Type B pancreatic cell (in vitro differentiated cells): ENCODE data around the gene OR2AT4. TPM values are rescaled to one million over a fixed set of nuclear protein-coding genes. Genes with fewer than 3 reads are reported as not detected.

Experiments
- DNase-seq: peaks from one replicate; pipeline ENCODE4 v3.0.0; 2021; ENCODE audit warnings: mixed read lengths; ENCODE audit not compliant: unreplicated experiment; ENCODE audit errors: extremely low spot score
- H3K27ac Mint-ChIP-seq: 2 replicates; pipeline ENCODE4 v1.8.0; 2021; ENCODE audit warnings: mild to moderate bottlenecking, mixed read lengths
- H3K27me3 Mint-ChIP-seq: 2 replicates; pipeline ENCODE4 v1.8.0; 2021; ENCODE audit warnings: mixed read lengths
- H3K36me3 Mint-ChIP-seq: 2 replicates; pipeline ENCODE4 v1.8.0; 2021; ENCODE audit warnings: mixed read lengths
- H3K4me1 Mint-ChIP-seq: one replicate; pipeline ENCODE4 v1.8.0; 2021; ENCODE audit warnings: mixed read lengths; ENCODE audit not compliant: unreplicated experiment
- H3K4me3 Mint-ChIP-seq: 2 replicates; pipeline ENCODE4 v1.8.0; 2021; ENCODE audit warnings: mild to moderate bottlenecking, mixed read lengths
- H3K9me3 Mint-ChIP-seq: 2 replicates; pipeline ENCODE4 v1.8.0; 2021; ENCODE audit warnings: mixed read lengths
- long read RNA-seq: library from polyadenylated mRNA; unstranded; transcript quantifications from one replicate; pipeline ENCODE4 v2.0.0, GENCODE V29; 2020
- total RNA-seq: library from RNA; stranded (reverse); gene quantifications from 2 replicates; pipeline ENCODE4 v1.2.1, GENCODE V29; 2021; ENCODE audit warnings: low replicate concordance
- TF ChIP-seq, protein P1 (sequence below): fragments of 200-600 bp; sonication (generic); conservative IDR thresholded peaks from 2 replicates; pipeline ENCODE4 v1.5.0; 2021; ENCODE audit warnings: antibody characterized with exemption, mild to moderate bottlenecking

OR2AT4 gene
- not detected in 2 replicates for total RNA-seq
- long read RNA-seq = 0 reads

DNA sequence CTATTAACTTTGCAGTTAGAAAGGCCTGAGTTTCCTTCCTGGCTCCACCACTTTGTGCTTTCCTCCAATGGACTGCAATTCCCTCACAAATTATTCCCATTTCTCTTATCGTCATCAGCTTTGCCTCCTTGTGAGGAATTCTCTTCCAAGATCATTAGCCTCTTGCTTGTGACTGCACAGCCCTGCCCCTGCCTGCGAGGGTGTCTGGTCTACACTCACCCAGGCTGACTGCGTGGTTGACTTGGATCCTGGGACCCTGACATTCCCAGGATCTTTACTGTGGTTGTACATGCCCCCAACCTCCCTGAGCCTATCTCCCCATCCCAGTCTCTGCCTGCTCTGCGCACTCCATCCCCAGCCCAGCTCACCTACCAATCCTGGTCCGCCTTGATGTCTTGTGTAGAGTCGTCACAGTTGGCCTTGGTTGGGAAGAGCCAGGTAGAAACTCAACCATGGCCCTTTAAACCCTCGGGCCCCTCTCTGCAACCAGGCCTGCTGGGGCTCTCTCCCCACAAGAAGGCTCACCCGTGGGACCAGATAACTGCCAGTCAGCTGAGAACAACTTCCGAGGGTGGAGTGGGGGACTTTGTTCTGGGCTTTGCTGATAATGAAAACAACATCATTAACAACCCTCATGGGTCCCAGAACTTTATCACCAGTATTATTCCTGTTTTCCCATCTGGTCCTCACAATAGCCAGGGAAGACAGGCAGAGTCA is at the start of gene OR2AT4:
Gene OR2AT4, minus strand, starts transcription at position 421 of the 717 bp plus-strand sequence.
- no peaks in the 10 kb centered on the region for H3K4me1 Mint-ChIP-seq
- H3K9me3 Mint-ChIP-seq = peaks cover 5% of the 10 kb centered on the region
- no peak within 1 kb of the TSS for H3K4me3 Mint-ChIP-seq
- TF ChIP-seq, protein P1, sequence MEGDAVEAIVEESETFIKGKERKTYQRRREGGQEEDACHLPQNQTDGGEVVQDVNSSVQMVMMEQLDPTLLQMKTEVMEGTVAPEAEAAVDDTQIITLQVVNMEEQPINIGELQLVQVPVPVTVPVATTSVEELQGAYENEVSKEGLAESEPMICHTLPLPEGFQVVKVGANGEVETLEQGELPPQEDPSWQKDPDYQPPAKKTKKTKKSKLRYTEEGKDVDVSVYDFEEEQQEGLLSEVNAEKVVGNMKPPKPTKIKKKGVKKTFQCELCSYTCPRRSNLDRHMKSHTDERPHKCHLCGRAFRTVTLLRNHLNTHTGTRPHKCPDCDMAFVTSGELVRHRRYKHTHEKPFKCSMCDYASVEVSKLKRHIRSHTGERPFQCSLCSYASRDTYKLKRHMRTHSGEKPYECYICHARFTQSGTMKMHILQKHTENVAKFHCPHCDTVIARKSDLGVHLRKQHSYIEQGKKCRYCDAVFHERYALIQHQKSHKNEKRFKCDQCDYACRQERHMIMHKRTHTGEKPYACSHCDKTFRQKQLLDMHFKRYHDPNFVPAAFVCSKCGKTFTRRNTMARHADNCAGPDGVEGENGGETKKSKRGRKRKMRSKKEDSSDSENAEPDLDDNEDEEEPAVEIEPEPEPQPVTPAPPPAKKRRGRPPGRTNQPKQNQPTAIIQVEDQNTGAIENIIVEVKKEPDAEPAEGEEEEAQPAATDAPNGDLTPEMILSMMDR = no peak
- H3K27ac Mint-ChIP-seq = no peak within 1 kb of the TSS
- no peaks in the 10 kb centered on the region for H3K36me3 Mint-ChIP-seq
- DNase-seq = no peak
- H3K27me3 Mint-ChIP-seq = peaks cover 24% of the 10 kb centered on the region

DNA sequence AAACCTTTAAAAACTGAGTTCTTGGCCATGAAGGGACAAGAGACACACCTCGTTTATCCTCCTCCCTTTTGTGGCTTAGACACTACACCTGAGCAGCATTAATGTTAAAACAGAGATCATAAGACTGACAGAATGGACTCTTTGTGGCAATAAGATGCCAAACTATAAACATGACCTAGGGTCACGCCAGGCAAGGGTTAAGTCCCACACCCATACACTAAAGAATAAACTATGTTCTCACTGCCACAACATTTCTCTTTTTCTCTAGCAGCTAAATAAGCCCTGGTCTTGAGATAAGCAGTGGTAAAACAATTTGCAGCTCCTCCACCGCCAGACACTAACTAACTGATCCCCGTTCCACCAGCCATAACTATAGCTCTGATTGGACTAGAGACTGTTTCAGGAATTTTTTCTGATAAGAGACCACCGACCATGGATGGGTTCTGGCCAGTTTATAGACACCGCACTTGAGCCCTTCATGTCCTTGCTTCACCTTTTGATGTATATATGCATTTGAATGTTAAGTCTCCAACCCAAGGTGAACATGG is 49.4 kb upstream of the OR2AT4 start:
- DNase-seq = no peak
- TF ChIP-seq, protein P1 = no peak
- Mint-ChIP-seq H3K4me1 (peaks cover 7% of the 10 kb centered on the region), H3K27me3 (peaks cover 15% of the 10 kb centered on the region), H3K4me3 (no peak overlapping the region), H3K9me3 (no peaks in the 10 kb centered on the region), H3K36me3 (no peaks in the 10 kb centered on the region), H3K27ac (no peak overlapping the region)

DNA sequence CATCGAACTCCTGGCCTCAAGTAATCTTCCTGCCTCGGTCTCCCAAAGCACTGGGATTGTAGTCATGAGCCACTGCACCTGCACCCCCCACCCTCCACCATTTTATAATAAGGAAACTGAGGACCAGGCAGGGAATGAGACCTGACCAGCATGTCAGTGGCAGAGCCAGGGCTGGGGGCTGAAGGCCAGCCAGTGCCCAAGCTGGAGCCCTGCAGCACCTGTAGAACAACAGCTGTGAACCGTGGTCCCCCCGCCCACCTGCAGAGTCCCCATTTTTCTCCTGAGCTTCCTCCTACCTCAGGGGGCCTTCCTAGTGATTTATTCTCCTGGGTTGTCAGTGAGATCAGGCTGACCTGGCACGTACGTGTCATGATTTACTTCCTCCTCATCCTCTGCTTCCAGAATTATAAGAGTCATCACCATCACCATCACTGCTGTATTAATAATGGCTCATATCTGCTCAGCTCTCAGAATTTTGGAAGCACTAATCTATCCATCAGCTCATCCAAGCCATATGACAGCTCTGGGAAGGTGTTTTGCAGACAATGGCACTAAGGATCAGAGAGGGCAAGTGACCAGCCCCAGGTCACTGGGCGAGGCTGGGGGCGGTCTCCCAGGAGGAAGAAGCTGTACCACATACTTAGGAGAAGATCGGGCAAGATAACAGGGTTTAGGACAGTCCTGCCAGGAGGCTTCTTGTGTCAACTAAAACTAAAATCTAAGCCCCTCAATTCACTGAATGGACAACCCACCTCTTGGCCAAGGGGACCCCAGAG is 48.7 kb upstream of the OR2AT4 start:
- no peaks in the 10 kb centered on the region for H3K36me3 Mint-ChIP-seq
- H3K4me3 Mint-ChIP-seq = no peak overlapping the region
- peak; percentile 36 for DNase-seq
- peaks cover 7% of the 10 kb centered on the region for H3K4me1 Mint-ChIP-seq
- TF ChIP-seq, protein P1 = no peak
- no peaks in the 10 kb centered on the region for H3K9me3 Mint-ChIP-seq
- no peak overlapping the region for H3K27ac Mint-ChIP-seq
- peaks cover 20% of the 10 kb centered on the region for H3K27me3 Mint-ChIP-seq

DNA sequence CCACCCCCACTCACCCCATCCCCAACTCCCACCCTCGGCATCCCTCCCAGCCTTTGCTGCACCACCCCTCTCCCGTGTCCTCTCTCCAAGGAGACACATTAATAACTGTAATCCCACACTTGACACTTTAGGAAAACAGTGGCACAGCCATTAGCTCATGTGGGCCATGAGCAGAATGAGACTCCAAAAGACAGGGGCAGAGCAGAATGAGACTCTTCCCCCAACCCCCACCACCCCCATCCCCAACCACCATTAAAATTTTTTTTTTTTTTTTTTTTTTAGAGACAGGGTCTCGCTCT is 48.0 kb upstream of the OR2AT4 start:
- Mint-ChIP-seq H3K36me3 (no peaks in the 10 kb centered on the region), H3K4me3 (no peak overlapping the region)

DNA sequence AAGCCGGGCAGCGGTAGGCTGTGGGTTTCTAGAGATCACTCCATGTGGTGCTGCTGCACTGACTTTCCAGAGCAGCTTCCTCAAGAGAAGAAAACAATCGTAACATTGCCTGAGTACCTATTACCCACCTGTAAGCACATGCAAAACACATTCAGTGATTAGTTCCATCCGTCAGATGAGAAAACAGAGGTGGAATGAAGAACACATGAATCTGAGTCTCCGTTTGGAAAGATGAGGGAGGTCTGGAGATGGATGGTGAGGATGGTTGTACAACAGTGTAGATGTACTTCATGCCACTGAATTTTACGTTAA is 46.7 kb upstream of the OR2AT4 start:
- TF ChIP-seq, protein P1 = no peak
- no peak overlapping the region for H3K27ac Mint-ChIP-seq
- H3K9me3 Mint-ChIP-seq = no peaks in the 10 kb centered on the region
- H3K36me3 Mint-ChIP-seq = no peaks in the 10 kb centered on the region
- DNase-seq = no peak
- peaks cover 7% of the 10 kb centered on the region for H3K4me1 Mint-ChIP-seq
- H3K27me3 Mint-ChIP-seq = peaks cover 27% of the 10 kb centered on the region
- no peak overlapping the region for H3K4me3 Mint-ChIP-seq

More for the DNA sequence above, 48.0 kb upstream of the OR2AT4 start:
- no peak for DNase-seq
- no peak overlapping the region for H3K27ac Mint-ChIP-seq
- no peaks in the 10 kb centered on the region for H3K9me3 Mint-ChIP-seq
- H3K4me1 Mint-ChIP-seq = peaks cover 7% of the 10 kb centered on the region
- peaks cover 21% of the 10 kb centered on the region for H3K27me3 Mint-ChIP-seq
- TF ChIP-seq, protein P1 = peak; percentile 31
